Measurements from ENCODE around the gene CHD2.

DNA sequence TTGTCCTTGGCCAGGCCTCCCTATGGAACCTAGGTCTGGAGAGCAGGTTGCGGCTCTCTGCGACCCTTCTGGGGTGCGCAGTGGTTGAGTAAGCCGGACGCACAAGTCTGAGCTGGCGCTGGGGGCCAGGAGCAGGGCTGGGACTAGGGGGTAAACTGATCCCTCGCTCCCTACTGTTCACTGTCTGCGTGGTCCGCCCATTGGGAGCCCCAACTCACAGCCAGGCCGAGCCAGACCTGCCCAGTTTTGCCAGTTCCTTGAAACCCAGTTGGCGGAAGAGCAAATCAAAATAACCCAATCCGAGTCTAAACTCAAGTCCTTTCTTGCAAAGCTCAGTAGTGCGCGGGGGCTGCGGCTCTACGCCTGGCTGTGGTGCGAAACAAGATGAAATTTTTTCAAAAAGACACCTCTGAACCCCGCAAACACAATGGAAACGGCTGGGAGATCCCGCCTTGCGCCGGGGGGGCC, 171.4 kb downstream of the CHD2 start:
- TF ChIP-seq POLR2A (IDR thresholded peaks at IDR 0.05) (peak; percentile 53), POLR2AphosphoS5 (IDR thresholded peaks at IDR 0.05) (no peak)
- TF ChIP-seq, protein P1, sequence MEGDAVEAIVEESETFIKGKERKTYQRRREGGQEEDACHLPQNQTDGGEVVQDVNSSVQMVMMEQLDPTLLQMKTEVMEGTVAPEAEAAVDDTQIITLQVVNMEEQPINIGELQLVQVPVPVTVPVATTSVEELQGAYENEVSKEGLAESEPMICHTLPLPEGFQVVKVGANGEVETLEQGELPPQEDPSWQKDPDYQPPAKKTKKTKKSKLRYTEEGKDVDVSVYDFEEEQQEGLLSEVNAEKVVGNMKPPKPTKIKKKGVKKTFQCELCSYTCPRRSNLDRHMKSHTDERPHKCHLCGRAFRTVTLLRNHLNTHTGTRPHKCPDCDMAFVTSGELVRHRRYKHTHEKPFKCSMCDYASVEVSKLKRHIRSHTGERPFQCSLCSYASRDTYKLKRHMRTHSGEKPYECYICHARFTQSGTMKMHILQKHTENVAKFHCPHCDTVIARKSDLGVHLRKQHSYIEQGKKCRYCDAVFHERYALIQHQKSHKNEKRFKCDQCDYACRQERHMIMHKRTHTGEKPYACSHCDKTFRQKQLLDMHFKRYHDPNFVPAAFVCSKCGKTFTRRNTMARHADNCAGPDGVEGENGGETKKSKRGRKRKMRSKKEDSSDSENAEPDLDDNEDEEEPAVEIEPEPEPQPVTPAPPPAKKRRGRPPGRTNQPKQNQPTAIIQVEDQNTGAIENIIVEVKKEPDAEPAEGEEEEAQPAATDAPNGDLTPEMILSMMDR (IDR thresholded peaks at IDR 0.05), result no peak
